K562 (cell line): ENCODE results near the gene SHISAL2A. TPM values are rescaled to one million over a fixed set of nuclear protein-coding genes. Genes with fewer than 3 reads are reported as not detected.
A peak's percentile ranks its signal among the peaks of the same experiment; 100 is the strongest.

Experiments
- BCL6 ChIP-seq: fragments of 250-450 bp; sonication (Bioruptor Pico); IDR thresholded peaks from 2 replicates; pipeline ENCODE4 v1.4.0; 2020
- CTBP1 ChIP-seq: fragments of 450-650 bp; IDR thresholded peaks from 2 replicates; pipeline ENCODE4 v1.6.1; 2016; ENCODE audit warnings: borderline replicate concordance
- CUX1 ChIP-seq: fragments of 200-800 bp; sonication (Bioruptor generic); IDR thresholded peaks from 2 replicates; pipeline ENCODE4 v1.6.1; 2016; ENCODE audit warnings: missing genetic modification characterization, missing compliant biosample characterization
- DMBX1 ChIP-seq: fragments of 250-450 bp; sonication (Bioruptor Pico); IDR thresholded peaks from 2 replicates; pipeline ENCODE4 v1.8.0; 2022; ENCODE audit warnings: inconsistent platforms, mild to moderate bottlenecking, moderate library complexity, borderline replicate concordance
- ESRRA ChIP-seq: fragments of 450-650 bp; IDR thresholded peaks from 2 replicates; pipeline ENCODE4 v1.6.1; 2014; ENCODE audit warnings: low read depth, mild to moderate bottlenecking, moderate library complexity, borderline replicate concordance
- FOXO4 ChIP-seq: fragments of 450-650 bp; formaldehyde crosslinking; IDR thresholded peaks from 2 replicates; pipeline ENCODE4 v1.4.0; 2020; ENCODE audit warnings: mild to moderate bottlenecking, moderate library complexity
- MAFF ChIP-seq: IDR thresholded peaks from 2 replicates; pipeline ENCODE4 v1.6.1; 2012; ENCODE audit warnings: low read length, improper control_type of control experiment
- MTA3 ChIP-seq: fragments of 450-650 bp; formaldehyde crosslinking; IDR thresholded peaks from 2 replicates; pipeline ENCODE4 v1.6.1; 2017; ENCODE audit warnings: mild to moderate bottlenecking, borderline replicate concordance
- NR2F6 ChIP-seq: fragments of 450-650 bp; formaldehyde crosslinking; IDR thresholded peaks from 2 replicates; pipeline ENCODE4 v1.4.0; 2020; ENCODE audit warnings: mild to moderate bottlenecking
- RBM39 ChIP-seq: fragments of 200-400 bp; formaldehyde crosslinking; optimal IDR thresholded peaks from 2 replicates; pipeline ENCODE3; 2018; ENCODE audit warnings: low read depth, low read length
- RCOR1 ChIP-seq, 2 experiments: IDR thresholded peaks; 2 replicates each; pipeline ENCODE4 v1.6.1; 2012; ENCODE audit warnings: low read depth in 2 of 2, low read length in 2 of 2, borderline replicate concordance in 1 of 2, improper control_type of control experiment in 1 of 2
- SMAD4 ChIP-seq: fragments of 250-450 bp; sonication (Bioruptor Pico); conservative IDR thresholded peaks from 2 replicates; pipeline ENCODE4 v1.8.0; 2021; ENCODE audit warnings: inconsistent platforms, mild to moderate bottlenecking, moderate library complexity
- SMARCA4 ChIP-seq: fragments of 450-650 bp; IDR thresholded peaks from 2 replicates; pipeline ENCODE4 v1.6.1; 2016
- ZNF124 ChIP-seq: sonication (generic); formaldehyde crosslinking; IDR thresholded peaks from 2 replicates; pipeline ENCODE4 v1.8.1; 2022; ENCODE audit warnings: missing genetic modification reagents
- ZNF395 ChIP-seq: fragments of 200-800 bp; sonication (Bioruptor generic); IDR thresholded peaks from 2 replicates; pipeline ENCODE4 v1.6.1; 2017; ENCODE audit warnings: missing genetic modification characterization, missing compliant biosample characterization
- polyA plus RNA-seq, 8 experiments: library from polyadenylated mRNA; depleted of rRNA in 4 of 8; stranded (reverse) in 5 of 8; unstranded in 3 of 8; fragments of >200 nt; fragmentation: Nextera tagmentation in 2 of 8; fragmentation: Illumina TruSeq in 1 of 8; extraction: Ambion mirVana in 2 of 8; extraction: Trizol in 1 of 8; gene quantifications; 2 replicates each; pipeline versions ENCODE4 v1.2.1 to v1.2.3, GENCODE V29; 2011 to 2014; ENCODE audit warnings: inconsistent platforms in 1 of 8, missing spikeins in 1 of 8
- total RNA-seq, 7 experiments: library from RNA; depleted of rRNA in 6 of 7; stranded (reverse); fragments of >200 nt in 6 of 7; fragmentation: Illumina TruSeq in 2 of 7; extraction: Trizol in 2 of 7; gene quantifications; 2 replicates each; pipeline versions ENCODE4 v1.2.1 to v1.2.3, GENCODE V29; 2011 to 2021; ENCODE audit warnings: low replicate concordance in 1 of 7
- TF ChIP-seq, protein P1 (sequence below): sonication (generic); formaldehyde crosslinking; IDR thresholded peaks from 2 replicates; pipeline ENCODE4 v1.8.0; 2022; ENCODE audit warnings: missing genetic modification reagents, mild to moderate bottlenecking, borderline replicate concordance
- TF ChIP-seq, protein P2 (sequence below): IDR thresholded peaks from 2 replicates; pipeline ENCODE4 v1.6.1; 2011; ENCODE audit not compliant: insufficient read length; ENCODE audit errors: extremely low read depth

Gene SHISAL2A
- total and polyA plus RNA-seq, 9 of the 15 experiments (the other 6 are each of a cell fraction or from before 2014, with no cell fraction given) = 0.11 TPM; not detected in 8

- TF ChIP-seq CUX1 (CRISPR knock-in tag) (no peak), MAFF (no peak), DMBX1 (CRISPR knock-in tag) (no peak), BCL6 (CRISPR knock-in tag) (no peak), SMAD4 (CRISPR knock-in tag) (peak; percentile 34), CTBP1 (0 out of 2 replicates have a peak, but pooled peaks have one; percentile 42), MTA3 (0 out of 2 replicates have a peak, but pooled peaks have one; percentile 27), RBM39 (no peak), FOXO4 (CRISPR knock-in tag) (peak; percentile 46; the same call in 1 of the 2 replicates), SMARCA4 (peak; percentile 13; the same call in 1 of the 2 replicates), ZNF124 (CRISPR knock-in tag) (no peak), RCOR1 (IDR thresholded peaks at IDR 0.05; ENCODE audit: borderline replicate concordance in 1 of 2, low read depth in 2 of 2, low read length in 2 of 2) (peak in 1 of 2 experiments; percentile 38; a peak in 1 of 4 replicates), NR2F6 (CRISPR knock-in tag) (0 out of 2 replicates have a peak, but pooled peaks have one; percentile 18), ZNF395 (CRISPR knock-in tag) (no peak), ESRRA (peak; percentile 55)
- TF ChIP-seq, protein P1, sequence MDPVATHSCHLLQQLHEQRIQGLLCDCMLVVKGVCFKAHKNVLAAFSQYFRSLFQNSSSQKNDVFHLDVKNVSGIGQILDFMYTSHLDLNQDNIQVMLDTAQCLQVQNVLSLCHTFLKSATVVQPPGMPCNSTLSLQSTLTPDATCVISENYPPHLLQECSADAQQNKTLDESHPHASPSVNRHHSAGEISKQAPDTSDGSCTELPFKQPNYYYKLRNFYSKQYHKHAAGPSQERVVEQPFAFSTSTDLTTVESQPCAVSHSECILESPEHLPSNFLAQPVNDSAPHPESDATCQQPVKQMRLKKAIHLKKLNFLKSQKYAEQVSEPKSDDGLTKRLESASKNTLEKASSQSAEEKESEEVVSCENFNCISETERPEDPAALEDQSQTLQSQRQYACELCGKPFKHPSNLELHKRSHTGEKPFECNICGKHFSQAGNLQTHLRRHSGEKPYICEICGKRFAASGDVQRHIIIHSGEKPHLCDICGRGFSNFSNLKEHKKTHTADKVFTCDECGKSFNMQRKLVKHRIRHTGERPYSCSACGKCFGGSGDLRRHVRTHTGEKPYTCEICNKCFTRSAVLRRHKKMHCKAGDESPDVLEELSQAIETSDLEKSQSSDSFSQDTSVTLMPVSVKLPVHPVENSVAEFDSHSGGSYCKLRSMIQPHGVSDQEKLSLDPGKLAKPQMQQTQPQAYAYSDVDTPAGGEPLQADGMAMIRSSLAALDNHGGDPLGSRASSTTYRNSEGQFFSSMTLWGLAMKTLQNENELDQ (CRISPR knock-in tag) = no peak
- TF ChIP-seq, protein P2, sequence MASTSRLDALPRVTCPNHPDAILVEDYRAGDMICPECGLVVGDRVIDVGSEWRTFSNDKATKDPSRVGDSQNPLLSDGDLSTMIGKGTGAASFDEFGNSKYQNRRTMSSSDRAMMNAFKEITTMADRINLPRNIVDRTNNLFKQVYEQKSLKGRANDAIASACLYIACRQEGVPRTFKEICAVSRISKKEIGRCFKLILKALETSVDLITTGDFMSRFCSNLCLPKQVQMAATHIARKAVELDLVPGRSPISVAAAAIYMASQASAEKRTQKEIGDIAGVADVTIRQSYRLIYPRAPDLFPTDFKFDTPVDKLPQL = no peak
These were observed 1.1 kb upstream of the SHISAL2A start (continued) for GRCh38 chr1:52631759-52632331.
